HT-29 (cell line): ENCODE results near the gene RPS6KA3. TPM values are rescaled to one million over a fixed set of nuclear protein-coding genes. Genes with fewer than 3 reads are reported as not detected.
A peak's percentile ranks its signal among the peaks of the same experiment; 100 is the strongest.
"Not testable (repeated sequence)": the region's sequence is repeated elsewhere in the genome, so short reads cannot be mapped to it uniquely, and the experiment has no call there.

Source experiments
- DNase-seq: peaks from one replicate; pipeline ENCODE4 v3.0.0-alpha.2; 2015; ENCODE audit warnings: low spot score
- total RNA-seq: library from RNA; depleted of rRNA; stranded (reverse); fragments of >200 nt; shearing (Covaris generic); gene quantifications from 2 replicates; pipeline ENCODE4 v1.2.3, GENCODE V29; 2014

RPS6KA3 gene
- total RNA-seq, 1 experiment from 2014 or later: 16.0 TPM

DNA sequence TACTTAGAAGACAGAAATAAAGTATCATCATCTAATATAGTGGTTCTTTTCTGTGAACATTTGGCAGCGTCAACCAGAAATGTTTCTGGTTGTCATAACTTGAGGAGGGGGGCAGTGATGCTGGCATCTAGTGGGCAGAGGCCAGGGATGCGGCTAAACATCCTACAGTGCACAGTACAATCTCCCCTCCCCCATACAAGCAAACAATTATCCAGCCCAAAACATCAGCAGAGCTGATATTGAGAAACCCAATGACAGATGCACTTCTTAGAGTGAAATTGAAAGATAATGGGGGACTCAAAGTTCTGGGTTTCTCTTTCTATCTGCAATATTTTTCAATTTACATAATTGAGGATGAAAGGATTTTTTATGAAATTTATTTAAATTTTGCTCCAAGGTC, 123.1 kb downstream of the RPS6KA3 start:
- no peak for DNase-seq

DNA sequence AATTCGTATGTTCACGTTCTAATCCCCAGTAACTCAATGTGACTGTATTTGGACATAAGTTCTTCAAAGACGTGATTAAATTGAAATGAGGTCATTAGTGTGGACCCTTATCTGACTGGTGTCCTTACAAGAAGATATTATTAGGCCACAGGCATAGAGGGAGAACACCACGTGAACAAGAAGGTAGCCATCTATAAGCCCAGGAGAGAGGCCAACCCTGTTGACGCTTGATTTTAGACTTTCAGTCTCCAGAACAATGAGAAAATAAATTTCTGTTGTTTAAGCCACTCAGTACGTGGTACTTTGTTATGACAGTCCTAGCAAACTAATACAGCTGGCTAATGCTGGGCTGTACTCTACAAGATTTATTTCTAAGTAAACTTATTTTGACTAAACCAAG, 123.6 kb downstream of the RPS6KA3 start:
- DNase-seq: no peak

DNA sequence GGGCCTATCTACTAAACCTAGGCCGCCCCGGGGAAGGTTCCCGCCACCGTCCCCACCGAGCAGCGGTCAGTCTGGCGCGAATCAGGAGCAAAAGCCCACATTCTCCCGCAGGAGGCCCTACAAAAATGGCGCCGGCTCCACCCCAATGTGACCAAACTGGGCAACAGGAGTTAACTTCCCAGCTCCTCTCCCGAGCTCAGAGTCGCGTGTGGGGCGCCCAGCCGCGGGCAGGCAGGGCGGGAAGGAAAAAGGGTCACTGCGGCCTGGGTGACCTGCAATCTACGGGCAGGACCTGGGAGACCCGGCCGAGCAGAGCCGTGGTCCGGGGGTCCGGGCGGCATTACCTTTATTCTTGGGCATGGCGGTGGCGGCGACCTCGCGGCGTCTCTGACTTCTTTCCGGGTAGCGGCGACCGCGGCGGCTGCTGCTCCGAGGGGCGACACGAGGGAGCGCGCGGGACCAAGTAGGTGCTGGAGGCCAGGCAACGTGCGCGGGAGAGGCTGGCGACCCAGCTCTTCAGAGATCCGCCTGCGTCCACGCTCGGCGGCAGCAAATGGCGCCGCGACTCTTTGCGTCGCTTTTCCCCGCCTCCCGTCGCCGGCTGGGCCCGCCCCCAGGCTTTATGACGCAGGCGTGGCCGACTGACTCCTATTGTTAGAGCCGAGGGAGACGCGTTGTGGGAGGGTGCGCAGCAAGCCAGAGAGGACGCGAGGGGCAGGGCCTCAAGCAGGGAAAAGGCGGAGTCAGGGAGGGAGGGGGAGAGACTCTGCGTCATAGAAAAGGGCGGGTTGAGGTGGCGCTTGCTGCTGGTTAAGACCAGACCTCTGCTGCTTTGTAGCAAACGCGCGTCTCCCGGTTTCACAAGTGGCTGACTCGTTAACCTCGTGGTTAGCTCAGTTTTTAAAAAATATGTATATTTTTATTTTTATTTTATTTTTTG, 125.2 kb downstream of the RPS6KA3 start, which contains the start of gene EIF1AX:
Gene EIF1AX (minus strand): TSS at position 558 of the 940 bp plus-strand sequence. CDS start 198 bp downstream, at position 360.
- peak; percentile 99 for DNase-seq

DNA sequence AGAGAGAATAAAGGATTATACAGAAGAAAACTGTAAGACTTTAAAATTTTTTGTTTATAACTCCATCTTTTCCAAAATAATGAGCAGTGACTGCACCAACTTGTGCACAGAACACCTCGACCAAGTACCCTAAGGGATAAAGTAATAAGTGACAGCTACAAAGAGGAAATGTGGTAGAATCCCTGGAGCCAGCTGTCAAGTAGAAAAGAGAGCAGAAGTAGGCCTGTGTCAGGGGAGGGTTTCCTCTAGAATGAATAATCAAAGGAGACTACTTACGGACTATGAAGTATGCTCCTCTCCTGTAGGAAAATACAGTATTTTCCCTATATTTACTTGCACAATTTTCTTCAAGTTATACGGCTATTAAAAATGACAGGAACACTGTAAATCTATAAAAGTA, 126.3 kb downstream of the RPS6KA3 start:
- no peak for DNase-seq

DNA sequence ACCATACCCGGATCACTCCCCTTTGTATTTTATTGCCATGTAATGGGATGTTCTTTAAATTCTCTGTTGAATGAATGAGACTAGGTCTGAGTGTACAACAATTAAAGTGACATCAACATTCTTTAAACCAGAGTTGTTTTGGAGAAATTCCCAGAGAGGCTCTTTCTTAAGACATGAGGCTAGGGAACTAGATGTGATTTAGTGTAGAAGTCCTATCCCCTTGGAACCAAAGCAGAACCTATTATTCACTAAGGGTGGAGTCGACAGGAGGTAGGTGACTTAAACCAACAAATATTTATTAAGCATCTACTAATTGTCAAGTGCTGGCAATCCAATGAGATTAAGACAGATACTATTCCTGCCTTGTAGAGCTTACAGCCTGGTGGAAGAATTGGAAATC, 126.7 kb downstream of the RPS6KA3 start:
- no peak for DNase-seq

DNA sequence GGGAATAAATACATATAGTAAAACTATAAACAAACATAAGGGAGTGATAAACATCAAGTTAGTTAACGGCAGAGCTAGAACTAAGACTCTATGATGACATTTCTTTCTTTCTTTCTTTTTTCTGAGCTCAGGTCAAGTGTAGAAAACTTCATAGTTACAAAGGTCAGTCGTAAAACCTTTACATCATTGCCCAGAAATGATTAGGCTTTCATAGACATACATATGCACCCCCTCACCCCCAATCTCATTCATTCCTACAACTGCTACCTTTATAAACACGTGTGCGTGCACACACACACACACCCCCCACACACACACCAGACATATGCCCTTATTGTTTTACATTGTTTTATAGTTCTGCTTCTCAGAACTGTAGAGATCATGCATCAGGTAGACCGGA, 130.8 kb downstream of the RPS6KA3 start:
- DNase-seq: no peak

DNA sequence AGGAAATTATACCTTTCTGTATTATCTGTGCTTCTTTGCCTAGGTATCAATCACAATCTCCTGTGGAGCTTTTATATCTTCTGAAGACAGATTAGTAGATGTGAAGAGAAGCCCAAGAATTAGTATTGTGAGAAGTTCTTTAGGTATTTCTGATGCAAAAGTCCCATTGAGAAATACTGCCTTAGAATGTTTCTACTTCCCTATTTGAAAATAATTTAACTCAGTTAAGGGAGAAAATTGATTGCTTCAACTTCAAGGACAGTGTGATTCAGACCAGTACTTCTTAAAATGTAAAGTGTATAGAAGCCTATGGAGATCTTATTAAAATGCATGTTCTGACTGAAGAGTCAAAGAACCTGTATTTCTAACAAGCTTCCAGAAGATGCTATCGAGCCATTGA, 134.0 kb downstream of the RPS6KA3 start:
- no peak for DNase-seq

DNA sequence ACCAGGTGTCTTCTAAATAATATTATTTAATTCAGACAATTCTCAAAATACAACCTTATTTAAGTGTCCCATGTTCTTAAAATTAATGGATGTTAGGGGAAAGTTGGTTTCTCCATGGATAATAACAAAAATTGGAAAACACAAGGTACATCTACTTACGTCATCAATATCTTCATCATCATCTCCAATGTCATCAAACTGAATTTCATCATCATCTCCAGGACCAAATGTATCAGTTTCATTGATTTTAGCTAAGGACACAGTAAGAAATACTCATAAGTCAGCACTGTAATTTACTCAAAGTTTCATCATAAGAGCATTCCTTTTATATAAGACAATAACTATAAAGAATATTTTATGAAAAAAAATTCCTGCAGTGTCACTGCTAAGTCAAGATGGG, 136.4 kb downstream of the RPS6KA3 start:
- no peak for DNase-seq

DNA sequence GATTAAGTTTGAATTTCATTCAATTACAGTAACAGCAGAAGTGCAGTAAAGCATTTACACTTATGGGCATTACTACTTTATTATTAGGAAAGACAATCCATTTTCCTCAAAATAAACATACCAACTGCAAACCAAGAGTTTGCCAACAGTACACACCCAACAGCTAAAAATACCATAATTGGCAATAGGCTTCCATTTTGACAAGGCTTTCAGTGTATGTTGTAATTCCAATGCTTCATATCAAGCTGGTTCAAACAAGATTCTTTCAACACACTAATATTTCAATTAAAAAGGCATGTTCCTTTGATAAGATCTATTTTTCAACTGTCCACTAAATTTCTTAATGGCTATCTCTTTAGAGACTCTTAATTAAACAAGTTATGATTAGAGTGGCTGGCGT, 137.2 kb downstream of the RPS6KA3 start:
- DNase-seq: no peak

DNA sequence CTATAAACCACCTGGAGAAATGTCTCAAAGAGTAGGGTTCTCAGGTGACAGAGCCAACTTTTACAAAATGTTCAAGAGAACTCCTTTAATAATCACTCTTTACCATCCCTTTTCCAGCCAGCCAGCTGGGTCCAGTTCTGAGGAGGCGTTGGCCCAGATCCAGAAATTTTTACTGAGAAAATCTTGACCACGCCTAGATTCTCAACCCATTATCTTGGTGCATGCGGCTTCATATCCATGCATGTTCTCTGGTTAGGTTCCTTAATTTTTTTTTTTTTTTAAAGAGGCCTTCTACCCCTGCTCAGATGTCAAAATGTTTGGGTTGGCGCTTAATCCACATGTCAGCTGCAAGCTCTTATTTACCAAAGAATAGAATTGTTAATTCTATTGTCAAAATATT, 138.0 kb downstream of the RPS6KA3 start:
- DNase-seq: no peak

DNA sequence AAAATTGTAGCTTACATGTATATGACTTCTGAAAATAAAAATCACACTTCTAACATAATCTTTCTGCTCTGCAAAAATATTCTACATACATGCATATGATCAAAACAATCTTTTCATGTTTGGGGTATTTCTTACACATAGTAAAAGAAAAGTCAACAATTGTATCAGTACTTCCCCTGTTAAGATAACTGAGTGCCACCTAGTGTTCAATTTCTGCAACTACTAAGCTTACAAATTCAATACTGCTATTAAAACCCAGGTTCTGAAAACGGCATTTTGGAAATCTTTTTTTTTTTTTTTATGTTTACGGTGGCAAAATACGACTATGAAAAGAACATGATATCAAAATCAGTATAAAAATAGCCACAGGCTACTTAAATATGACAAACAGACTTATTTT, 139.3 kb downstream of the RPS6KA3 start:
- DNase-seq: not testable (repeated sequence)

DNA sequence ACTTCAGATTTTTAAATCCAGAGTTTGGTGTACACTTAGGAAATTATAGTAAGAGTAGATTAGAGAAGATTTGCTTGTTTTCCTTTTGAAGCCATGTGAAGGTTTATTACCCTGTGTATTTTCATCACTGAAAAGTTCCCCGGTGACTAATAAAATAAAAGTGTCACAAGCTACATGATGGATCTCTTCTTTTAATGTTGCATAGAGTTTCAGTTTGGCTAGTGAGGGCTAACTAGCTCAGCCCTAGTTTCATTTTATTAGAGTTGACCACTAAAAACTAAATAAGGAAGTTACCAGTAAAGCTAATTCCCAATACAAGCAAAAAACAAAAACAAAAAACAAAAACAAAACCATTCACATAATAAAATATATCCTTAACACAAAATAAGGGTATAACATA, 139.9 kb downstream of the RPS6KA3 start:
- DNase-seq: not testable (repeated sequence)

DNA sequence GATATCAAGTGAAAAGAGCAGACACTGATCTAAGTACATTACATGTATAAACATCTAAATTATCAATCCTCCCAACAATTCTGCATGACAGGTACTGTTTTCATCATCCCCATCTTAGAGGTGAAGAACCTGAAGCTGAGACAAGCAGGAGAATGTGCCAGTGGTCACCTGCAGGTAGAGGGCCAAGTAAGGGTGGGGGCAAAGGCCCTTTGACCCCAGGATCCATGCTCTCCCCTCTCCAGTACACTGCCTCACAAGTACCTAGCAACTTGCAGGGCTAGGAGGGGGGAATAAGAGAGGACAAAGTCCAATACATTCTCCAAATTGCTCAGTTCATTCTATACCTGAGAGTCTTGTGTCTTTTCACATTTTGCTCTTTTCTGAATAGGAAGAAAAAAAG, 141.7 kb downstream of the RPS6KA3 start:
- no peak for DNase-seq

DNA sequence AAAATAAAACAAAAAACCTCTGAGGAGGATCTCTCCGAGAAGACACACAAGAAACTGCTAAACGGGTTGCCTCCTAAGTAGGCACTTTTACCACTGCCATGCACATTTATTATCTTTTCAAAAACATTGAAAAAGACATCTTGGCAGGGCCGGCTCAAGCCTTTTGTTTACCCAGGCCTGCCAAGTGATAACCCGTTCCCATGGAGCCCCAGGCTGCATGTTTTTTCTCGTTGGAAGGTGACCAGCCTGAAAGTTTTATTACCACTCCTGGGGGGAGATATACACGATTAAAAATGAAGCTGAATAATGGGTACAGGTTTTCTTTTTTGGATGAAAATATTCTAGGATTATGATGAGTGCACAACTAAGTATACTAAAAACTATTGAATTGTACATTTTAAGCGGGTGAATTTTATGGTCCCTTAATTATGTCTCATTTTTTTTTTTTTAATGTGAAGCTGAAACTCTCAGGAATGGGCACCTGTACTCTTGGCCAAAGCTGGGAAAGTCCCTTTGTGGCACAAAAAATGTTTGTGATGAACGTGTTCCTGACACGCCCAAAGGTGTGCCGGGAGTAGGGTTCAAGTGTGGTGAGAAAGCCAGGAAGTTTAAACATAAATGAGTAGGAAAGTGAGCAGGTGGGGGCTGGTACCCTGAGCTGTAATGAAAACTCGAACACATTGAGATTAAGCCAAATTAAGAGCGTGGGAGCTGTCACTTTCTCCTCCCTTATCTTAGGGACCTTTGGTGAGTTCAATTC, 148.5 kb downstream of the RPS6KA3 start:
- no peak for DNase-seq

DNA sequence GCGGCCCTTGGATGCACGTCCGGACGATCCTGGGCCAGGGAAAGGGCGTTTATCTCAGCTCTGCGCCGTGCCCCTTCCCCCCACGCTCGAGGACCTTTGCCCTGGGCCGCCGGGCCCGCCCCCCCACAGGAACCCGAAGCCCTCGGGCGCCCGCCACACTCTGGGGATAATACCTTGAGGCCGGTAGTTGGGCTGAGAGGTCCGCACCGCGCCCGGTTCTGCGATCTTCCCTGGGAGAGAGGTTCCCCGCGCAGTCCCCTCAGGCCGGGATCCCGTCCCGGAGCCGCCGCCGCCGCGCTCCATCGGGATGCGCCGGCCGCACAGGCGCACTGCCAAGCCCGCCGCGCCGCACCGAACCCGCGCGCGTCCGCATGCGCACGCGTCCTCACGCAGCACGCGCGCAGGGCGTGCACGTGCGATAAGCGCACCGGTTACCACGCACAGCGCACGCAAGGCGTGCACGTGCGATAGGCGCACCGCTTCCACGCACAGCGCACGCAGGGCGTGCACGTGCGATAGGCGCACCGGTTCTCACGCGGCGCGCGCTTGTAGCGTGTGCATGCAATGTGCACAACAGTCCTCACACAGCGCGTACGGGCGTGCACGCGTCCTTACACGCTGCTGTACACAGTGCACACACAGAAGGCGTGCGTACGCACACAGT, 150.0 kb downstream of the RPS6KA3 start, which contains the start of gene MAP7D2:
Gene MAP7D2 (minus strand): TSS at position 331 of the 664 bp plus-strand sequence. CDS start 28 bp downstream, at position 303.
- no peak for DNase-seq

DNA sequence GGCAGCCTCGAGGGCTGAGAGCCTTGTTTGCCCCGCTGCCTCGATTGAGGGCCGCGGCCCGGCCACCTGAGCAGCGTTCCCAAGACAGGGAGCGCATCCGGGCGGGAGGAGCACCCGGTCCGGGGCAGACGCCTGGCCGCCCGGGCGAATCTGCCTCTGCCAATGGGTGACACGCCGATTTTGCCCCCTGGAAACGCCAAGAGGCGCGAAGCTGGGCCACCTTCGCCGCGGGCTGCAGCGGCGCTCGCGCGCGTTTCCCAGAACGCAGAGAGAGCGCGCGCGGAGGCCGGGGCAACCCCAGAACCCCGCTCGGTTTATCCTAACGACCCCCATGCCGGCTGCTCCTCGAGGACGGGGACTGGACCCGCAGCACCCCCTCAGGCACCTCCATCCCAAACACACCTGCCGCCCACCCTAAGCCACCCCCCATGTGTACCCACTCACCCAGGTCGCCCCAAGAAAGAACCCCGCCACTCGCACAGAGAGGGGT, 150.6 kb downstream of the RPS6KA3 start:
- DNase-seq: no peak

DNA sequence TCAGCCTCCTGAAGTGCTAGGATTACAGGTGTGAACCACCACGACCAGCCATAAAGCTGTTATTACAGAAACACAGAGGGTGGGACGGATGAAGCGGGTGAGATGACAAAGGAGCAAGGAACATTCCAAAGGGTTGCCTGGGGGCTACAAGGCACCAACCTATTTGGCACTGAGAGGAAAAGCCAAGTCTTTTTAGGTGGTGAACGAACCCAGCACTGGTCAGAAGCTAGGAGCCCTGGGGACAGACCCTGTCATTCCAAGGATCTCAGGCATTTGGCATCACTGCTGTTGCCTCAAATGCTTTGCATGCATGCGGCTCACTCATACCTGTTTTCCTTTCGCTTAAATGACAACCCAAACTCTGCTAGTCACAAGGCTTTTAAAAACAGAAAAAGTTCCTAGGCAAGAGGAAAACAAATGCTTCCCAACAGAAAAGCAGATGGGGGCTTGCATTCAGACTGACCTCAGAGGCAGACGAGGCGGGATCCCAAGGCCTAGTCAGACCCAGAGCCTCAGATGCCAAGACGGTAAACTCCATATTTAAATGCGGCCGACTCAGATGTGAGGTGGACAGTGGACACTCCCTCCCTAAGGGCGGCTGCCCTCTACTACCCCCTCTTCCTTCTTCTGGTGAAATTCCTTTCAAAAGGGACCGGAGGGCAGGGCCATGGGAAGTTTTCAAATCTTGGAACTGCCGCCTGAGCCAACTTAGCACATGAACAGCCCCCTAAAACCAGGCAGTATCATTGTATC, 154.5 kb downstream of the RPS6KA3 start:
- no peak for DNase-seq

DNA sequence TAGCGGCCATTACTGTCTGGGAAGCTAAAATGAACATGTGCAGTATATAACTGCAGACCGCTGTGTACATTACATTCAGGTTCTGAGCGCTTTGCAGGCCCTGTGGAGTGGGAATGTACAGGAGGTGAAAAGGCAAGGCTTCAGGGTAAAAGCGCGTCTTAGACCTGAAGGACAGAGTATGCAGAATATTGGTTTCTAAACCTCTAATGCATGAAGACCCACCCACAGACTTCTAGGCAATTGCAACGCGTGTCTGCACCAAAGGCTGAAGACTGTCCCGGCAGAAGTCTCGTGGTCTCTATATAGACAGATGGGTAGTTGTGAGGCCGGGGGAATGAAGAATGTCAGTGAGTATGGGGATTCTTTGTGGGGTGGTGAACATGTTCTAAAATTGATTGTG, 155.4 kb downstream of the RPS6KA3 start:
- DNase-seq: no peak

DNA sequence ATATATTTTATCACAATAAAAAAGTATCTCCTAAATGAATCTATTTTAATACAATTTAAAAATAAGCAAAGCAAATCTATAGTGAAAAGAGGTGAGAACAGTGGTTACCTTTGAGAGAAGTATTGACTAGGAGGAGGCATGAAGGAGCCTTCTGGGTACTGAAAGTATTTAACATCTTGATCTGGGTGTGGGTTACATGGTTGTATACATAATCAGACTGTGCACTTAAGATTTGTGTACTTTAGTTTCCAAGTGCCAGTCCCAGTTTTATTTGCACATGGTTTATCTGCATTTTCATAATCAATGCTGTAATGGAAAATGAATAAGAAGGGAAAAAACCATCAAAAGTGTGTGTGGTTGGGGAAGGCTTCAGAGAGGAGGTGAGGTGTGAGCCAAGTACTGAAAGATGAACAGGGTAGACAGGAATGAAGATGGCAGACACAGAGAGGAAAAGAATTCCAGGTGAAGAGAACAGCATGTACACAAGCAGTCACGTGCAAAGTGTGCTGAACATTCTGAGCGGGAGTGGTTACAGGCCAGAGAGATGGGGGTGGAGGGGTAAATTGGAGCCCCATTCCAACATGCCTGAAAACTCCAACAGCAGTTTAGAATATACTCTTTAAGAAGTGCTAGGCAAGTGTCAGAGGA, 164.7 kb downstream of the RPS6KA3 start:
- DNase-seq: no peak
